22Rv1 (cell line): ENCODE measurements around the gene HSD17B1.
"Not testable (repeated sequence)": the region's sequence is repeated elsewhere in the genome, so short reads cannot be mapped to it uniquely, and the experiment has no call there.

ENCODE experiments used
- H3K27ac ChIP-seq: fragments of 450-650 bp; 2 replicates; pipeline ENCODE4 v1.5.1; 2017
- CTCF ChIP-seq: fragments of 450-650 bp; IDR thresholded peaks from 2 replicates; pipeline ENCODE4 v1.5.1; 2017; ENCODE audit warnings: mild to moderate bottlenecking
- ZFX ChIP-seq: fragments of 450-650 bp; IDR thresholded peaks from 2 replicates; pipeline ENCODE4 v1.6.1; 2017; ENCODE audit warnings: antibody characterized with exemption, borderline replicate concordance

The HSD17B1 gene

GRCh38 chr17:42543190-42544079 is 9.3 kb upstream of the HSD17B1 start:
- H3K27ac ChIP-seq, result no peak overlapping the region
- TF ChIP-seq CTCF (no peak), ZFX (no peak)

GRCh38 chr17:42544874-42545283 is 7.8 kb upstream of the HSD17B1 start:
- TF ChIP-seq ZFX (no peak), CTCF (no peak)
- H3K27ac ChIP-seq, result 0 out of 2 replicates have a peak overlapping the region, but pooled peaks have one; percentile 8

- H3K27ac ChIP-seq, result not testable (repeated sequence)
These were observed 6.8 kb upstream of the HSD17B1 start for GRCh38 chr17:42545755-42546505.

GRCh38 chr17:42547001-42547461 is 5.7 kb upstream of the HSD17B1 start:
- TF ChIP-seq CTCF, result no peak
- no peak for TF ChIP-seq ZFX
- no peak overlapping the region for H3K27ac ChIP-seq

GRCh38 chr17:42547698-42548069 is 5.0 kb upstream of the HSD17B1 start:
- TF ChIP-seq CTCF (no peak), ZFX (no peak)
- no peak overlapping the region for H3K27ac ChIP-seq

GRCh38 chr17:42548070-42548837 is 4.5 kb upstream of the HSD17B1 start:
- no peak overlapping the region for H3K27ac ChIP-seq
- TF ChIP-seq CTCF (peak; percentile 91), ZFX (no peak)

GRCh38 chr17:42548993-42549755 is 3.5 kb upstream of the HSD17B1 start:
- no peak overlapping the region for H3K27ac ChIP-seq
- no peak for TF ChIP-seq ZFX
- no peak for TF ChIP-seq CTCF
